Measurements from ENCODE around the gene OCLN.
"Not testable (repeated sequence)": the region's sequence is repeated elsewhere in the genome, so short reads cannot be mapped to it uniquely, and the experiment has no call there.

GRCh38 chr5:69583356-69583755 lies 90.8 kb downstream of the OCLN start:
- TF ChIP-seq CTCF, POLR2AphosphoS5, POLR2A (IDR thresholded peaks at IDR 0.05): not testable (repeated sequence)

Measured in gastroesophageal sphincter (tissue), 3 donors.